HepG2 (cell line): Measurements from ENCODE around the gene TMEM39B. TPM values are rescaled to one million over a fixed set of nuclear protein-coding genes. Genes with fewer than 3 reads are reported as not detected.
A peak's percentile ranks its signal among the peaks of the same experiment; 100 is the strongest.

Source experiments
- ATAC-seq: fragments of 200-7000 bp; cut with Tn5 transposase; 3 replicates; pipeline ENCODE4 v1.9.1; 2020; ENCODE audit warnings: mild to moderate bottlenecking, moderate library complexity
- BruUV-seq: library from RNA; stranded (reverse); fragments of 400-500 nt; replicated peaks from 2 replicates; lab custom pipeline; 2021; lab: Mats Ljungman, UMichigan
- CTCF ChIA-PET: fragments of 300-600 bp; formaldehyde crosslinking; extraction: SDS; loops from one replicate; lab custom pipeline; 2021; ENCODE audit warnings: low total read pairs, inconsistent platforms, low intra/inter-chr PET ratio; lab: Yijun Ruan, JAX
- POLR2A ChIA-PET: fragments of 350-600 bp; sonication (Branson Sonifier 250); formaldehyde crosslinking; loops from one replicate; lab custom pipeline; 2020; ENCODE audit warnings: antibody characterized with exemption, inconsistent platforms; lab: Yijun Ruan, JAX
- DNase-seq: peaks from one replicate; pipeline ENCODE4 v3.0.0-alpha.2; 2015; ENCODE audit warnings: low spot score
- FAIRE-seq: peaks from 3 replicates; lab custom pipeline; 2011; peaks lifted over from hg19 to GRCh38; lab: Jason Lieb, UNC
- H2AFZ ChIP-seq: one replicate; pipeline ENCODE4 v1.6.1; 2011; ENCODE audit warnings: low read length, inconsistent platforms
- H3K27ac ChIP-seq: fragments of 300-600 bp; 3 replicates; pipeline ENCODE4 v1.8.0; 2011; ENCODE audit warnings: mixed run types, mild to moderate bottlenecking, mixed read lengths, low read length, inconsistent platforms; ENCODE audit not compliant: insufficient read depth; ENCODE audit errors: extremely low read length
- H3K27me3 ChIP-seq, 2 experiments: fragments of 200-600 bp in 1 of 2; 2 replicates in 1 of 2; 3 replicates in 1 of 2; pipeline versions ENCODE4 v1.6.0 to v1.8.0; 2011; ENCODE audit warnings: low read length in 2 of 2, mild to moderate bottlenecking in 2 of 2, moderate library complexity in 2 of 2, inconsistent platforms in 1 of 2; ENCODE audit not compliant: insufficient read depth in 2 of 2, control insufficient read depth in 1 of 2
- H3K36me3 ChIP-seq, 2 experiments: fragments of 200-600 bp in 1 of 2; replicated peaks in 1 of 2; 2 replicates in 1 of 2; 3 replicates in 1 of 2; pipeline versions ENCODE4 v1.5.1 to v1.8.0; 2011; ENCODE audit warnings: low read length in 2 of 2, inconsistent platforms in 1 of 2; ENCODE audit not compliant: insufficient read depth in 2 of 2, control insufficient read depth in 1 of 2
- H3K4me1 ChIP-seq: 2 replicates; pipeline ENCODE4 v1.5.1; 2012; ENCODE audit warnings: low read length, inconsistent platforms; ENCODE audit not compliant: insufficient read depth
- H3K4me2 ChIP-seq: 2 replicates; pipeline ENCODE4 v1.6.0; 2011; ENCODE audit warnings: low read depth, low read length, inconsistent platforms
- H3K4me3 ChIP-seq, 3 experiments: fragments of 200-600 bp in 1 of 3; sonication (generic), shearing (Covaris generic) in 1 of 3; replicated peaks in 1 of 3; 2 replicates each; pipeline ENCODE4 v1.5.1; 2011 to 2016; ENCODE audit warnings: low read length in 3 of 3, inconsistent platforms in 2 of 3, low read depth in 2 of 3, mild to moderate bottlenecking in 2 of 3, control low read depth in 1 of 3, mixed read lengths in 1 of 3; ENCODE audit not compliant: insufficient read depth in 1 of 3
- H3K79me2 ChIP-seq: one replicate; pipeline ENCODE4 v1.6.1; 2011; ENCODE audit warnings: low read length, inconsistent platforms; ENCODE audit not compliant: insufficient read depth
- H3K9ac ChIP-seq: 2 replicates; pipeline ENCODE4 v1.6.0; 2011; ENCODE audit warnings: mild to moderate bottlenecking, low read depth, low read length, inconsistent platforms; ENCODE audit not compliant: insufficient read depth
- H3K9me3 ChIP-seq: 2 replicates; pipeline ENCODE4 v1.5.1; 2012; ENCODE audit warnings: mild to moderate bottlenecking, low read length
- H4K20me1 ChIP-seq: 2 replicates; pipeline ENCODE4 v1.6.0; 2011; ENCODE audit warnings: inconsistent platforms, mild to moderate bottlenecking, low read length, moderate library complexity; ENCODE audit not compliant: insufficient read depth
- CC2D1A ChIP-seq: sonication (generic); formaldehyde crosslinking; IDR thresholded peaks from 2 replicates; pipeline ENCODE4 v1.8.1; 2023; ENCODE audit warnings: mild to moderate bottlenecking, missing genetic modification reagents
- GATAD1 ChIP-seq: IDR thresholded peaks from 2 replicates; pipeline ENCODE4 v1.6.1; 2016; ENCODE audit warnings: missing genetic modification reagents, missing compliant biosample characterization
- HINFP ChIP-seq: sonication (generic); formaldehyde crosslinking; IDR thresholded peaks from 2 replicates; pipeline ENCODE4 v1.4.0; 2020; ENCODE audit warnings: low read depth, mild to moderate bottlenecking, missing genetic modification reagents
- IRX3 ChIP-seq: sonication (generic); formaldehyde crosslinking; IDR thresholded peaks from 2 replicates; pipeline ENCODE4 v1.8.1; 2023; ENCODE audit warnings: mild to moderate bottlenecking, low read depth, missing genetic modification reagents, borderline replicate concordance
- RORA ChIP-seq: sonication (generic); formaldehyde crosslinking; IDR thresholded peaks from 2 replicates; pipeline ENCODE4 v1.5.0; 2020; ENCODE audit warnings: mild to moderate bottlenecking, missing genetic modification reagents, moderate library complexity
- SOX13 ChIP-seq, 3 experiments: fragments of 450-650 bp in 1 of 3; sonication (generic) in 1 of 3; formaldehyde crosslinking in 1 of 3; IDR thresholded peaks in 2 of 3; conservative IDR thresholded peaks in 1 of 3; 2 replicates each; pipeline versions ENCODE4 v1.5.0 to v1.6.1; 2016 to 2020; ENCODE audit warnings: antibody characterized with exemption in 1 of 3, mild to moderate bottlenecking in 1 of 3, missing compliant biosample characterization in 1 of 3, missing genetic modification reagents in 1 of 3, moderate library complexity in 1 of 3
- TAF15 ChIP-seq: fragments of 200-400 bp; formaldehyde crosslinking; IDR thresholded peaks from one replicate; pipeline ENCODE4 v1.6.1; 2018; ENCODE audit warnings: mild to moderate bottlenecking, low read depth, low read length; ENCODE audit not compliant: poor library complexity, severe bottlenecking
- ZFP62 ChIP-seq: sonication (generic); formaldehyde crosslinking; IDR thresholded peaks from 2 replicates; pipeline ENCODE4 v1.4.0; 2020; ENCODE audit warnings: missing genetic modification reagents
- ZNF121 ChIP-seq: sonication (generic); formaldehyde crosslinking; IDR thresholded peaks from 2 replicates; pipeline ENCODE4 v1.5.0; 2020; ENCODE audit warnings: mild to moderate bottlenecking, missing genetic modification reagents
- ZNF264 ChIP-seq: sonication (generic); formaldehyde crosslinking; IDR thresholded peaks from 2 replicates; pipeline ENCODE4 v1.4.0; 2020; ENCODE audit warnings: missing genetic modification reagents
- ZNF292 ChIP-seq: sonication (generic); formaldehyde crosslinking; IDR thresholded peaks from 2 replicates; pipeline ENCODE4 v1.8.1; 2022; ENCODE audit warnings: mild to moderate bottlenecking, low read depth, missing genetic modification reagents, borderline replicate concordance
- ZNF451 ChIP-seq: sonication (generic); formaldehyde crosslinking; IDR thresholded peaks from 2 replicates; pipeline ENCODE4 v1.5.0; 2020; ENCODE audit warnings: mild to moderate bottlenecking, missing genetic modification reagents
- ZNF644 ChIP-seq: IDR thresholded peaks from 2 replicates; pipeline ENCODE4 v1.6.1; 2016; ENCODE audit warnings: low read depth
- ZNF780A ChIP-seq: sonication (generic); formaldehyde crosslinking; IDR thresholded peaks from 2 replicates; pipeline ENCODE4 v1.8.0; 2022; ENCODE audit warnings: mild to moderate bottlenecking, missing genetic modification reagents, moderate library complexity
- ZSCAN22 ChIP-seq: sonication (generic); formaldehyde crosslinking; IDR thresholded peaks from 2 replicates; pipeline ENCODE4 v1.4.0; 2020; ENCODE audit warnings: mild to moderate bottlenecking, missing genetic modification reagents
- WGBS: methylation state at CpG from one replicate; pipeline ENCODE4 v1.1.6; 2017; ENCODE audit warnings: low lambda C conversion rate; 5-methylcytosine and 5-hydroxymethylcytosine counted together
- in situ Hi-C: cut with HindIII; loops from 2 replicates; pipeline ENCODE4 v1.10.0; 2017; ENCODE audit warnings: low pct_unique_long_range_greater_than_20kb; ENCODE audit not compliant: extremely low pct_ligation_motif_present
- intact Hi-C: fragments of 100-400 bp; cut with micrococcal nuclease; formaldehyde crosslinking; loops from one replicate; pipeline ENCODE4 v1.10.0; 2022; ENCODE audit not compliant: unreplicated experiment
- polyA plus RNA-seq, 8 experiments: library from polyadenylated mRNA; depleted of rRNA in 3 of 8; stranded (reverse) in 7 of 8; unstranded in 1 of 8; fragments of >200 nt; fragmentation: Illumina TruSeq in 4 of 8; extraction: Trizol in 4 of 8; gene quantifications; 2 replicates each; pipeline versions ENCODE4 v1.2.1 to v1.2.3, GENCODE V29; 2011 to 2016; ENCODE audit warnings: low read depth in 4 of 8, missing spikeins in 1 of 8, mixed read lengths in 1 of 8; ENCODE audit not compliant: insufficient read depth in 1 of 8
- total RNA-seq, 5 experiments: library from RNA; depleted of rRNA; stranded (reverse); fragments of >200 nt; fragmentation: Illumina TruSeq; extraction: Trizol; gene quantifications; 2 replicates each; pipeline ENCODE4 v1.2.3, GENCODE V29; 2016; ENCODE audit warnings: low read depth in 1 of 5
- TF ChIP-seq, protein P1 (sequence below): sonication (generic); formaldehyde crosslinking; IDR thresholded peaks from 2 replicates; pipeline ENCODE4 v1.5.0; 2020; ENCODE audit warnings: mild to moderate bottlenecking, missing genetic modification reagents
- TF ChIP-seq, protein P2 (sequence below): sonication (generic); formaldehyde crosslinking; IDR thresholded peaks from 2 replicates; pipeline ENCODE4 v1.4.0; 2020; ENCODE audit warnings: missing genetic modification reagents

TMEM39B gene
- total and polyA plus RNA-seq, 2 of the 13 experiments (the other 11 are each of a cell fraction or from before 2014, with no cell fraction given), result 4.9 to 10.4 TPM

DNA sequence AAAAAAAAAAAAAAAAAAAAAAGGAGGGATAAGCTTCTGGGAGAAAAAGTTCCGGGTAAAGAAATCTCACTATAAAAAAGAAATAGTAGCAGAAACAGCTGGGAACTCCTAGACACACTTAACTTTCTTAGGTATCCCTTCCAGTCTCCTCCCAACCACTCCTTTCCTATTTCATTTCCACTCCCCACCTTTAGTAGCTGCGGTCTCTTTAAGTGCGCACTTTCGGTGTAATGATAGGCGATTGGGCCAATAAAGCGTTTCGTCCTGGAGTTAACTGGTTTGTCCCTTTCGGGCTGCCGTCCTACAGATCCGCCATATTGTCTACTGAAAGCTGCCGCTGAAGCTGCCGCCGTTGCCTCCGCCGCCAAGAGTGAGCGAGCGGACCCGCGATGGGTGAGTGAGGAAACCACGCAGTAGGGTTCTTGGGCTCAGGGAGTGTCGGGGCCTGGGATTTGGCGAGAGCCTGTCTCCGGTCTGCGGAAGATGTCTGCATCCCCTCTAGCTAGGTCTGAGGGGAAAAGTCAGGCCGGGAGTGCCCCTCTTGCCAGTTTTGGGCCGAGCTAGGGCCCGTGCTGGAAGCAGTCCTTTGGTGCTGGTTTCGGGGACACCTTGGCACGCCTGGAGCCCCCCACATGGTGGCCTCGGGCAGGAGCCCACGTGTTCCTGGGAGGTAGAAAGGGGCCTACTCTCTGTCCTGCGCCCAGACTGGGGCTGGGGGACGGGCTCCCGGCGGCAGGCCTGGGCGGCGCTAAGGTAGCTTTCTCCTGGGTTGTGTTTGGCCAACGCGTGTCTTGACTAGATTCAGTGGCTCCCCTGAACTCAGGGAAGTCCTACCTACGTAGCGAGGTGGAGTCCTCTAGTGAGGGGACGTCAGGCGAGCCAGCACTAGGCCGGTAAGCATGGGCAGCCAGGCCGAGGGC is 35.3 kb downstream of the TMEM39B start, which contains the start of gene KPNA6:
Gene KPNA6 (plus strand): TSS at position 315 of the 920 bp plus-strand sequence. CDS start 75 bp downstream, at position 390.
- FAIRE-seq, result peak; percentile 97
- Histone ChIP-seq H3K79me2 (peaks cover 49% of the 10 kb centered on the region), H3K4me3 (peak within 1 kb of the TSS; percentile 82 to 98 (median 92)), H3K27me3 (no peaks in the 10 kb centered on the region; a peak in 1 of 5 replicates), H4K20me1 (peaks cover 9% of the 10 kb centered on the region; the same call in 1 of the 2 replicates), H3K36me3 (0 out of 5 replicates have a peak, but pooled peaks cover 0 to 5% of the 10 kb centered on the region in 2 experiments), H3K27ac (peak within 1 kb of the TSS; percentile 93), H3K4me1 (peaks cover 53% of the 10 kb centered on the region), H3K9me3 (no peaks in the 10 kb centered on the region), H2AFZ (peak within 1 kb of the TSS; percentile 70), H3K4me2 (peak within 1 kb of the TSS; percentile 75), H3K9ac (peak within 1 kb of the TSS; percentile 98)
- TSS peak; percentile 63 for BruUV-seq
- peak; percentile 83 for ATAC-seq
- 1% methylated on average over 42 of the region's 45 CpGs for WGBS
- DNase-seq, result peak; percentile 92
- in situ Hi-C loops (no loop called here), intact Hi-C loops (loop anchor here (5.0 kb wide), 1 partner anchor 36 kb away; the partner anchor contains the start of gene TMEM39B)
- ChIA-PET CTCF (no interaction called here), POLR2A (interaction anchor here (0.6 to 2.9 kb wide), 18 partner anchors 9 to 813 kb away, joined by 3 to 37 read pairs (median 4); partner anchors contain the start of genes BSDC1, CCDC28B, KHDRBS1 and TMEM39B)
- TF ChIP-seq ZNF264 (CRISPR knock-in tag) (peak; percentile 63), ZNF644 (CRISPR knock-in tag) (0 out of 2 replicates have a peak, but pooled peaks have one; percentile 10), SOX13 (IDR thresholded peaks at IDR 0.05) (no peak), SOX13 (CRISPR knock-in tag; conservative IDR thresholded peaks at IDR 0.05 in 1 of 2, IDR thresholded peaks at IDR 0.05 in 1 of 2) (peak in 1 of 2 experiments; percentile 41; a peak in 1 of 4 replicates), HINFP (CRISPR knock-in tag) (0 out of 2 replicates have a peak, but pooled peaks have one; percentile 11), ZNF451 (CRISPR knock-in tag) (no peak), RORA (CRISPR knock-in tag) (no peak), IRX3 (CRISPR knock-in tag) (0 out of 2 replicates have a peak, but pooled peaks have one; percentile 22), ZFP62 (CRISPR knock-in tag) (no peak), GATAD1 (CRISPR knock-in tag) (peak; percentile 89), ZSCAN22 (CRISPR knock-in tag) (no peak), ZNF121 (0 out of 2 replicates have a peak, but pooled peaks have one; percentile 55), TAF15 (no peak), ZNF780A (CRISPR knock-in tag) (no peak), CC2D1A (CRISPR knock-in tag) (no peak), ZNF292 (no peak)
- TF ChIP-seq, protein P1, sequence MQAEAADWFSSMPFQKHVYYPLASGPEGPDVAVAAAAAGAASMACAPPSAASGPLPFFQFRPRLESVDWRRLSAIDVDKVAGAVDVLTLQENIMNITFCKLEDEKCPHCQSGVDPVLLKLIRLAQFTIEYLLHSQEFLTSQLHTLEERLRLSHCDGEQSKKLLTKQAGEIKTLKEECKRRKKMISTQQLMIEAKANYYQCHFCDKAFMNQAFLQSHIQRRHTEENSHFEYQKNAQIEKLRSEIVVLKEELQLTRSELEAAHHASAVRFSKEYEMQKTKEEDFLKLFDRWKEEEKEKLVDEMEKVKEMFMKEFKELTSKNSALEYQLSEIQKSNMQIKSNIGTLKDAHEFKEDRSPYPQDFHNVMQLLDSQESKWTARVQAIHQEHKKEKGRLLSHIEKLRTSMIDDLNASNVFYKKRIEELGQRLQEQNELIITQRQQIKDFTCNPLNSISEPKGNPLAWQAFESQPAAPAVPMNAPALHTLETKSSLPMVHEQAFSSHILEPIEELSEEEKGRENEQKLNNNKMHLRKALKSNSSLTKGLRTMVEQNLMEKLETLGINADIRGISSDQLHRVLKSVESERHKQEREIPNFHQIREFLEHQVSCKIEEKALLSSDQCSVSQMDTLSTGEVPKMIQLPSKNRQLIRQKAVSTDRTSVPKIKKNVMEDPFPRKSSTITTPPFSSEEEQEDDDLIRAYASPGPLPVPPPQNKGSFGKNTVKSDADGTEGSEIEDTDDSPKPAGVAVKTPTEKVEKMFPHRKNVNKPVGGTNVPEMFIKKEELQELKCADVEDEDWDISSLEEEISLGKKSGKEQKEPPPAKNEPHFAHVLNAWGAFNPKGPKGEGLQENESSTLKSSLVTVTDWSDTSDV (CRISPR knock-in tag), result no peak
- TF ChIP-seq, protein P2, sequence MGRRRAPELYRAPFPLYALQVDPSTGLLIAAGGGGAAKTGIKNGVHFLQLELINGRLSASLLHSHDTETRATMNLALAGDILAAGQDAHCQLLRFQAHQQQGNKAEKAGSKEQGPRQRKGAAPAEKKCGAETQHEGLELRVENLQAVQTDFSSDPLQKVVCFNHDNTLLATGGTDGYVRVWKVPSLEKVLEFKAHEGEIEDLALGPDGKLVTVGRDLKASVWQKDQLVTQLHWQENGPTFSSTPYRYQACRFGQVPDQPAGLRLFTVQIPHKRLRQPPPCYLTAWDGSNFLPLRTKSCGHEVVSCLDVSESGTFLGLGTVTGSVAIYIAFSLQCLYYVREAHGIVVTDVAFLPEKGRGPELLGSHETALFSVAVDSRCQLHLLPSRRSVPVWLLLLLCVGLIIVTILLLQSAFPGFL (CRISPR knock-in tag), result 0 out of 2 replicates have a peak, but pooled peaks have one; percentile 29
